HepG2 (cell line): Measurements from ENCODE around the gene ZCCHC17. TPM values are rescaled to one million over a fixed set of nuclear protein-coding genes. Genes with fewer than 3 reads are reported as not detected.

Experiments used
- MAX ChIP-seq: IDR thresholded peaks from 2 replicates; pipeline ENCODE4 v1.6.1; 2012; ENCODE audit warnings: inconsistent platforms
- MTERF4 ChIP-seq: sonication (generic); formaldehyde crosslinking; IDR thresholded peaks from 2 replicates; pipeline ENCODE4 v1.8.0; 2023; ENCODE audit warnings: mild to moderate bottlenecking, missing genetic modification reagents
- NBN ChIP-seq: fragments of 450-650 bp; conservative IDR thresholded peaks from 2 replicates; pipeline ENCODE4 v1.6.1; 2017
- NCOA1 ChIP-seq: sonication (generic); formaldehyde crosslinking; IDR thresholded peaks from 2 replicates; pipeline ENCODE4 v1.9.0; 2021; ENCODE audit warnings: missing genetic modification reagents
- PHF20 ChIP-seq: sonication (generic); formaldehyde crosslinking; IDR thresholded peaks from 2 replicates; pipeline ENCODE4 v1.5.0; 2020; ENCODE audit warnings: mild to moderate bottlenecking, missing genetic modification reagents
- PRMT3 ChIP-seq: sonication (generic); formaldehyde crosslinking; IDR thresholded peaks from 2 replicates; pipeline ENCODE4 v1.8.1; 2022; ENCODE audit warnings: low read depth, mild to moderate bottlenecking, moderate library complexity, missing genetic modification reagents, borderline replicate concordance
- RFXAP ChIP-seq: sonication (generic); formaldehyde crosslinking; IDR thresholded peaks from 2 replicates; pipeline ENCODE4 v1.4.0; 2020; ENCODE audit warnings: missing genetic modification reagents, borderline replicate concordance
- SIN3A ChIP-seq: IDR thresholded peaks from 2 replicates; pipeline ENCODE4 v1.6.1; 2011; ENCODE audit warnings: low read depth, mild to moderate bottlenecking, control low read depth, low read length, borderline replicate concordance
- SKIL ChIP-seq: sonication (generic); formaldehyde crosslinking; IDR thresholded peaks from 2 replicates; pipeline ENCODE4 v1.8.0; 2022; ENCODE audit warnings: missing genetic modification reagents, mild to moderate bottlenecking, moderate library complexity, borderline replicate concordance
- SP4 ChIP-seq: sonication (generic); formaldehyde crosslinking; IDR thresholded peaks from 2 replicates; pipeline ENCODE4 v1.8.1; 2023; ENCODE audit warnings: mild to moderate bottlenecking, missing genetic modification reagents
- TFDP1 ChIP-seq: IDR thresholded peaks from 2 replicates; pipeline ENCODE4 v1.6.1; 2016; ENCODE audit warnings: missing compliant biosample characterization, missing genetic modification reagents, borderline replicate concordance
- ZBTB8A ChIP-seq: sonication (generic); formaldehyde crosslinking; IDR thresholded peaks from 2 replicates; pipeline ENCODE4 v1.4.0; 2020; ENCODE audit warnings: mild to moderate bottlenecking, low read depth, missing genetic modification reagents, borderline replicate concordance
- ZNF142 ChIP-seq: sonication (generic); formaldehyde crosslinking; IDR thresholded peaks from 2 replicates; pipeline ENCODE4 v1.4.0; 2020; ENCODE audit warnings: missing genetic modification reagents
- ZNF496 ChIP-seq: sonication (generic); formaldehyde crosslinking; IDR thresholded peaks from 2 replicates; pipeline ENCODE4 v1.8.1; 2023; ENCODE audit warnings: mild to moderate bottlenecking, moderate library complexity, missing genetic modification reagents; ENCODE audit not compliant: insufficient replicate concordance
- ZNF720 ChIP-seq: sonication (generic); formaldehyde crosslinking; IDR thresholded peaks from 2 replicates; pipeline ENCODE4 v1.4.0; 2020; ENCODE audit warnings: missing genetic modification reagents
- ZSCAN31 ChIP-seq: sonication (generic); formaldehyde crosslinking; IDR thresholded peaks from 2 replicates; pipeline ENCODE4 v1.5.0; 2020; ENCODE audit warnings: low read depth, mild to moderate bottlenecking, missing genetic modification reagents
- polyA plus RNA-seq, 8 experiments: library from polyadenylated mRNA; depleted of rRNA in 3 of 8; stranded (reverse) in 7 of 8; unstranded in 1 of 8; fragments of >200 nt; fragmentation: Illumina TruSeq in 4 of 8; extraction: Trizol in 4 of 8; gene quantifications; 2 replicates each; pipeline versions ENCODE4 v1.2.1 to v1.2.3, GENCODE V29; 2011 to 2016; ENCODE audit warnings: low read depth in 4 of 8, missing spikeins in 1 of 8, mixed read lengths in 1 of 8; ENCODE audit not compliant: insufficient read depth in 1 of 8
- total RNA-seq, 5 experiments: library from RNA; depleted of rRNA; stranded (reverse); fragments of >200 nt; fragmentation: Illumina TruSeq; extraction: Trizol; gene quantifications; 2 replicates each; pipeline ENCODE4 v1.2.3, GENCODE V29; 2016; ENCODE audit warnings: low read depth in 1 of 5

Gene ZCCHC17
- total and polyA plus RNA-seq, 2 of the 13 experiments (the other 11 are each of a cell fraction or from before 2014, with no cell fraction given) = 20.5 to 53.0 TPM

GRCh38 chr1:31373897-31374486 is 77.2 kb downstream of the ZCCHC17 start (continued):
- TF ChIP-seq TFDP1 (CRISPR knock-in tag) (no peak), ZNF496 (CRISPR knock-in tag) (no peak), NBN (no peak), ZNF720 (CRISPR knock-in tag) (no peak), RFXAP (CRISPR knock-in tag) (0 out of 2 replicates have a peak, but pooled peaks have one; percentile 1), MAX (peak; percentile 12; the same call in 1 of the 2 replicates), ZSCAN31 (no peak), ZBTB8A (CRISPR knock-in tag) (no peak), SKIL (CRISPR knock-in tag) (no peak), SP4 (CRISPR knock-in tag) (0 out of 2 replicates have a peak, but pooled peaks have one; percentile 18), ZNF142 (CRISPR knock-in tag) (no peak), PRMT3 (CRISPR knock-in tag) (no peak), MTERF4 (CRISPR knock-in tag) (peak; percentile 36; the same call in 1 of the 2 replicates), PHF20 (CRISPR knock-in tag) (no peak), SIN3A (0 out of 2 replicates have a peak, but pooled peaks have one; percentile 13), NCOA1 (no peak)
